ENCODE results near the gene NR2C2AP.

DNA sequence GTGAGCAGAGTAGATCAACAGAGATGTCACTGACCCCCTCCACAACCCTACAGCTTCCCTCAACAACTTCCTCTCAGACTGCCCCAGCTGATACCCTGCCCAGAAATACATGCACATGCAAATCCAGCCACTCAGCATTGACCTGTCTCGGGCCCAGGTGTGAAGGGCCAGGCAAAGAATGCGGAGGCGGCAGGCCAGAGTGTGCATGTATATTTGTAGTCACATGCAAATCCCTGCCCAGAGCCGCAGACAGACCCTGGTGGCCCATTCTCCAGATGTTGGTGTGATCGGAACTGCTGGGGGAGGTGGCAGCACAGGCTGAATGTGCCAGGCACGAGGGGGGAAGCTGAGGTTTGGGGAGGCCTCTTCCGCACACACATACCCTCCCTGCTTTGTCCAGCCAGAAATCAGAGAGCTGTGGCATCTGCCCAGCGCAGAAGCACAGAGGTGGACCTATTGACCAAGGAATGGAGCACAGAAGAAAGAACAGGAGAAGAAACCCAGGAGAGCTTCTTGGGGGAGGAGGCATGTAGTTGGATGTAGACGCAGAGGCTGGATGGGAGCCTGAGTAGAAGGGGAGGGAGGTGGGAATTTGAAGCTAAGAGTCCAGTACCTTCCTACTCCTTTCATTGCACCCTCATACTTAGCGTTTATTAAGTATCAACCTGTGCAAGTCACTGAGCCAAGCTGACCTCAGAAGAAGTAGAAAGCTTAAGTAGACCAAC, 47.6 kb downstream of the NR2C2AP start:
- TF ChIP-seq, protein P1, sequence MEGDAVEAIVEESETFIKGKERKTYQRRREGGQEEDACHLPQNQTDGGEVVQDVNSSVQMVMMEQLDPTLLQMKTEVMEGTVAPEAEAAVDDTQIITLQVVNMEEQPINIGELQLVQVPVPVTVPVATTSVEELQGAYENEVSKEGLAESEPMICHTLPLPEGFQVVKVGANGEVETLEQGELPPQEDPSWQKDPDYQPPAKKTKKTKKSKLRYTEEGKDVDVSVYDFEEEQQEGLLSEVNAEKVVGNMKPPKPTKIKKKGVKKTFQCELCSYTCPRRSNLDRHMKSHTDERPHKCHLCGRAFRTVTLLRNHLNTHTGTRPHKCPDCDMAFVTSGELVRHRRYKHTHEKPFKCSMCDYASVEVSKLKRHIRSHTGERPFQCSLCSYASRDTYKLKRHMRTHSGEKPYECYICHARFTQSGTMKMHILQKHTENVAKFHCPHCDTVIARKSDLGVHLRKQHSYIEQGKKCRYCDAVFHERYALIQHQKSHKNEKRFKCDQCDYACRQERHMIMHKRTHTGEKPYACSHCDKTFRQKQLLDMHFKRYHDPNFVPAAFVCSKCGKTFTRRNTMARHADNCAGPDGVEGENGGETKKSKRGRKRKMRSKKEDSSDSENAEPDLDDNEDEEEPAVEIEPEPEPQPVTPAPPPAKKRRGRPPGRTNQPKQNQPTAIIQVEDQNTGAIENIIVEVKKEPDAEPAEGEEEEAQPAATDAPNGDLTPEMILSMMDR (IDR thresholded peaks at IDR 0.05): no peak
- TF ChIP-seq POLR2AphosphoS5 (IDR thresholded peaks at IDR 0.05): no peak
- TF ChIP-seq POLR2A (IDR thresholded peaks at IDR 0.05): no peak

Data from stomach (tissue), 4 donors.